HepG2 (cell line): ENCODE measurements around the gene TSPAN18. TPM values are rescaled to one million over a fixed set of nuclear protein-coding genes. Genes with fewer than 3 reads are reported as not detected.

ENCODE experiments used
- ATAC-seq: fragments of 200-7000 bp; cut with Tn5 transposase; 3 replicates; pipeline ENCODE4 v1.9.1; 2020; ENCODE audit warnings: mild to moderate bottlenecking, moderate library complexity
- BruUV-seq: library from RNA; stranded (reverse); fragments of 400-500 nt; replicated peaks from 2 replicates; lab custom pipeline; 2021; lab: Mats Ljungman, UMichigan
- CTCF ChIA-PET: fragments of 300-600 bp; formaldehyde crosslinking; extraction: SDS; loops from one replicate; lab custom pipeline; 2021; ENCODE audit warnings: low total read pairs, inconsistent platforms, low intra/inter-chr PET ratio; lab: Yijun Ruan, JAX
- POLR2A ChIA-PET: fragments of 350-600 bp; sonication (Branson Sonifier 250); formaldehyde crosslinking; loops from one replicate; lab custom pipeline; 2020; ENCODE audit warnings: antibody characterized with exemption, inconsistent platforms; lab: Yijun Ruan, JAX
- DNase-seq: peaks from one replicate; pipeline ENCODE4 v3.0.0-alpha.2; 2015; ENCODE audit warnings: low spot score
- FAIRE-seq: peaks from 3 replicates; lab custom pipeline; 2011; peaks lifted over from hg19 to GRCh38; lab: Jason Lieb, UNC
- H2AFZ ChIP-seq: one replicate; pipeline ENCODE4 v1.6.1; 2011; ENCODE audit warnings: low read length, inconsistent platforms
- H3K27ac ChIP-seq: fragments of 300-600 bp; 3 replicates; pipeline ENCODE4 v1.8.0; 2011; ENCODE audit warnings: mixed run types, mild to moderate bottlenecking, mixed read lengths, low read length, inconsistent platforms; ENCODE audit not compliant: insufficient read depth; ENCODE audit errors: extremely low read length
- H3K27me3 ChIP-seq, 2 experiments: fragments of 200-600 bp in 1 of 2; 2 replicates in 1 of 2; 3 replicates in 1 of 2; pipeline versions ENCODE4 v1.6.0 to v1.8.0; 2011; ENCODE audit warnings: low read length in 2 of 2, mild to moderate bottlenecking in 2 of 2, moderate library complexity in 2 of 2, inconsistent platforms in 1 of 2; ENCODE audit not compliant: insufficient read depth in 2 of 2, control insufficient read depth in 1 of 2
- H3K36me3 ChIP-seq, 2 experiments: fragments of 200-600 bp in 1 of 2; replicated peaks in 1 of 2; 2 replicates in 1 of 2; 3 replicates in 1 of 2; pipeline versions ENCODE4 v1.5.1 to v1.8.0; 2011; ENCODE audit warnings: low read length in 2 of 2, inconsistent platforms in 1 of 2; ENCODE audit not compliant: insufficient read depth in 2 of 2, control insufficient read depth in 1 of 2
- H3K4me1 ChIP-seq: 2 replicates; pipeline ENCODE4 v1.5.1; 2012; ENCODE audit warnings: low read length, inconsistent platforms; ENCODE audit not compliant: insufficient read depth
- H3K4me2 ChIP-seq: 2 replicates; pipeline ENCODE4 v1.6.0; 2011; ENCODE audit warnings: low read depth, low read length, inconsistent platforms
- H3K4me3 ChIP-seq, 3 experiments: fragments of 200-600 bp in 1 of 3; sonication (generic), shearing (Covaris generic) in 1 of 3; replicated peaks in 1 of 3; 2 replicates each; pipeline ENCODE4 v1.5.1; 2011 to 2016; ENCODE audit warnings: low read length in 3 of 3, inconsistent platforms in 2 of 3, low read depth in 2 of 3, mild to moderate bottlenecking in 2 of 3, control low read depth in 1 of 3, mixed read lengths in 1 of 3; ENCODE audit not compliant: insufficient read depth in 1 of 3
- H3K79me2 ChIP-seq: one replicate; pipeline ENCODE4 v1.6.1; 2011; ENCODE audit warnings: low read length, inconsistent platforms; ENCODE audit not compliant: insufficient read depth
- H3K9ac ChIP-seq: 2 replicates; pipeline ENCODE4 v1.6.0; 2011; ENCODE audit warnings: mild to moderate bottlenecking, low read depth, low read length, inconsistent platforms; ENCODE audit not compliant: insufficient read depth
- H3K9me3 ChIP-seq: 2 replicates; pipeline ENCODE4 v1.5.1; 2012; ENCODE audit warnings: mild to moderate bottlenecking, low read length
- H4K20me1 ChIP-seq: 2 replicates; pipeline ENCODE4 v1.6.0; 2011; ENCODE audit warnings: inconsistent platforms, mild to moderate bottlenecking, low read length, moderate library complexity; ENCODE audit not compliant: insufficient read depth
- CHD2 ChIP-seq: IDR thresholded peaks from 2 replicates; pipeline ENCODE4 v1.6.1; 2011; ENCODE audit warnings: low read depth, low read length, improper control_type of control experiment
- CHD4 ChIP-seq: fragments of 200-600 bp; sonication (generic); IDR thresholded peaks from 2 replicates; pipeline ENCODE4 v1.7.0; 2017; ENCODE audit warnings: mild to moderate bottlenecking, low read length, borderline replicate concordance
- GABPA ChIP-seq, 2 experiments: IDR thresholded peaks; 2 replicates each; pipeline ENCODE4 v1.6.1; 2011 to 2016; ENCODE audit warnings: low read depth in 2 of 2, low read length in 1 of 2, missing biosample characterization in 1 of 2, missing genetic modification characterization in 1 of 2
- JUNB ChIP-seq: sonication (generic); formaldehyde crosslinking; IDR thresholded peaks from 2 replicates; pipeline ENCODE4 v1.8.0; 2022; ENCODE audit warnings: missing genetic modification reagents, mild to moderate bottlenecking, borderline replicate concordance
- KDM5A ChIP-seq: fragments of 200-600 bp; sonication (generic); IDR thresholded peaks from 2 replicates; pipeline ENCODE4 v1.7.0; 2018; ENCODE audit warnings: antibody characterized with exemption, mild to moderate bottlenecking, low read length, borderline replicate concordance
- NFAT5 ChIP-seq: sonication (generic); formaldehyde crosslinking; IDR thresholded peaks from 2 replicates; pipeline ENCODE4 v1.4.0; 2020; ENCODE audit warnings: missing genetic modification reagents
- PPARG ChIP-seq: conservative IDR thresholded peaks from 2 replicates; pipeline ENCODE4 v1.6.1; 2016; ENCODE audit warnings: missing biosample characterization, missing genetic modification reagents
- RARA ChIP-seq: IDR thresholded peaks from 2 replicates; pipeline ENCODE4 v1.6.1; 2016; ENCODE audit warnings: missing genetic modification reagents, missing compliant biosample characterization
- TRIM24 ChIP-seq: sonication (generic); formaldehyde crosslinking; IDR thresholded peaks from 2 replicates; pipeline ENCODE4 v1.8.0; 2022; ENCODE audit warnings: mild to moderate bottlenecking, missing genetic modification reagents
- WGBS: methylation state at CpG from one replicate; pipeline ENCODE4 v1.1.6; 2017; ENCODE audit warnings: low lambda C conversion rate; 5-methylcytosine and 5-hydroxymethylcytosine counted together
- in situ Hi-C: cut with HindIII; loops from 2 replicates; pipeline ENCODE4 v1.10.0; 2017; ENCODE audit warnings: low pct_unique_long_range_greater_than_20kb; ENCODE audit not compliant: extremely low pct_ligation_motif_present
- intact Hi-C: fragments of 100-400 bp; cut with micrococcal nuclease; formaldehyde crosslinking; loops from one replicate; pipeline ENCODE4 v1.10.0; 2022; ENCODE audit not compliant: unreplicated experiment
- polyA plus RNA-seq, 8 experiments: library from polyadenylated mRNA; depleted of rRNA in 3 of 8; stranded (reverse) in 7 of 8; unstranded in 1 of 8; fragments of >200 nt; fragmentation: Illumina TruSeq in 4 of 8; extraction: Trizol in 4 of 8; gene quantifications; 2 replicates each; pipeline versions ENCODE4 v1.2.1 to v1.2.3, GENCODE V29; 2011 to 2016; ENCODE audit warnings: low read depth in 4 of 8, missing spikeins in 1 of 8, mixed read lengths in 1 of 8; ENCODE audit not compliant: insufficient read depth in 1 of 8
- total RNA-seq, 5 experiments: library from RNA; depleted of rRNA; stranded (reverse); fragments of >200 nt; fragmentation: Illumina TruSeq; extraction: Trizol; gene quantifications; 2 replicates each; pipeline ENCODE4 v1.2.3, GENCODE V29; 2016; ENCODE audit warnings: low read depth in 1 of 5
- TF ChIP-seq, protein P1 (sequence below): sonication (generic); formaldehyde crosslinking; IDR thresholded peaks from 2 replicates; pipeline ENCODE4 v1.4.0; 2020; ENCODE audit warnings: mild to moderate bottlenecking, missing genetic modification reagents
- TF ChIP-seq, protein P2 (sequence below): sonication (generic); formaldehyde crosslinking; IDR thresholded peaks from 2 replicates; pipeline ENCODE4; 2020; ENCODE audit warnings: missing genetic modification reagents, mild to moderate bottlenecking, borderline replicate concordance

The TSPAN18 gene
- total and polyA plus RNA-seq, 2 of the 13 experiments (the other 11 are each of a cell fraction or from before 2014, with no cell fraction given), result not detected

- ATAC-seq, result no peak
- no peak overlapping the region for H3K9ac ChIP-seq
- no peaks in the 10 kb centered on the region for H4K20me1 ChIP-seq
- TF ChIP-seq, protein P1, sequence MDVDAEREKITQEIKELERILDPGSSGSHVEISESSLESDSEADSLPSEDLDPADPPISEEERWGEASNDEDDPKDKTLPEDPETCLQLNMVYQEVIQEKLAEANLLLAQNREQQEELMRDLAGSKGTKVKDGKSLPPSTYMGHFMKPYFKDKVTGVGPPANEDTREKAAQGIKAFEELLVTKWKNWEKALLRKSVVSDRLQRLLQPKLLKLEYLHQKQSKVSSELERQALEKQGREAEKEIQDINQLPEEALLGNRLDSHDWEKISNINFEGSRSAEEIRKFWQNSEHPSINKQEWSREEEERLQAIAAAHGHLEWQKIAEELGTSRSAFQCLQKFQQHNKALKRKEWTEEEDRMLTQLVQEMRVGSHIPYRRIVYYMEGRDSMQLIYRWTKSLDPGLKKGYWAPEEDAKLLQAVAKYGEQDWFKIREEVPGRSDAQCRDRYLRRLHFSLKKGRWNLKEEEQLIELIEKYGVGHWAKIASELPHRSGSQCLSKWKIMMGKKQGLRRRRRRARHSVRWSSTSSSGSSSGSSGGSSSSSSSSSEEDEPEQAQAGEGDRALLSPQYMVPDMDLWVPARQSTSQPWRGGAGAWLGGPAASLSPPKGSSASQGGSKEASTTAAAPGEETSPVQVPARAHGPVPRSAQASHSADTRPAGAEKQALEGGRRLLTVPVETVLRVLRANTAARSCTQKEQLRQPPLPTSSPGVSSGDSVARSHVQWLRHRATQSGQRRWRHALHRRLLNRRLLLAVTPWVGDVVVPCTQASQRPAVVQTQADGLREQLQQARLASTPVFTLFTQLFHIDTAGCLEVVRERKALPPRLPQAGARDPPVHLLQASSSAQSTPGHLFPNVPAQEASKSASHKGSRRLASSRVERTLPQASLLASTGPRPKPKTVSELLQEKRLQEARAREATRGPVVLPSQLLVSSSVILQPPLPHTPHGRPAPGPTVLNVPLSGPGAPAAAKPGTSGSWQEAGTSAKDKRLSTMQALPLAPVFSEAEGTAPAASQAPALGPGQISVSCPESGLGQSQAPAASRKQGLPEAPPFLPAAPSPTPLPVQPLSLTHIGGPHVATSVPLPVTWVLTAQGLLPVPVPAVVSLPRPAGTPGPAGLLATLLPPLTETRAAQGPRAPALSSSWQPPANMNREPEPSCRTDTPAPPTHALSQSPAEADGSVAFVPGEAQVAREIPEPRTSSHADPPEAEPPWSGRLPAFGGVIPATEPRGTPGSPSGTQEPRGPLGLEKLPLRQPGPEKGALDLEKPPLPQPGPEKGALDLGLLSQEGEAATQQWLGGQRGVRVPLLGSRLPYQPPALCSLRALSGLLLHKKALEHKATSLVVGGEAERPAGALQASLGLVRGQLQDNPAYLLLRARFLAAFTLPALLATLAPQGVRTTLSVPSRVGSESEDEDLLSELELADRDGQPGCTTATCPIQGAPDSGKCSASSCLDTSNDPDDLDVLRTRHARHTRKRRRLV (CRISPR knock-in tag), result no peak
- no peak for TF ChIP-seq CHD2
- TF ChIP-seq, protein P2, sequence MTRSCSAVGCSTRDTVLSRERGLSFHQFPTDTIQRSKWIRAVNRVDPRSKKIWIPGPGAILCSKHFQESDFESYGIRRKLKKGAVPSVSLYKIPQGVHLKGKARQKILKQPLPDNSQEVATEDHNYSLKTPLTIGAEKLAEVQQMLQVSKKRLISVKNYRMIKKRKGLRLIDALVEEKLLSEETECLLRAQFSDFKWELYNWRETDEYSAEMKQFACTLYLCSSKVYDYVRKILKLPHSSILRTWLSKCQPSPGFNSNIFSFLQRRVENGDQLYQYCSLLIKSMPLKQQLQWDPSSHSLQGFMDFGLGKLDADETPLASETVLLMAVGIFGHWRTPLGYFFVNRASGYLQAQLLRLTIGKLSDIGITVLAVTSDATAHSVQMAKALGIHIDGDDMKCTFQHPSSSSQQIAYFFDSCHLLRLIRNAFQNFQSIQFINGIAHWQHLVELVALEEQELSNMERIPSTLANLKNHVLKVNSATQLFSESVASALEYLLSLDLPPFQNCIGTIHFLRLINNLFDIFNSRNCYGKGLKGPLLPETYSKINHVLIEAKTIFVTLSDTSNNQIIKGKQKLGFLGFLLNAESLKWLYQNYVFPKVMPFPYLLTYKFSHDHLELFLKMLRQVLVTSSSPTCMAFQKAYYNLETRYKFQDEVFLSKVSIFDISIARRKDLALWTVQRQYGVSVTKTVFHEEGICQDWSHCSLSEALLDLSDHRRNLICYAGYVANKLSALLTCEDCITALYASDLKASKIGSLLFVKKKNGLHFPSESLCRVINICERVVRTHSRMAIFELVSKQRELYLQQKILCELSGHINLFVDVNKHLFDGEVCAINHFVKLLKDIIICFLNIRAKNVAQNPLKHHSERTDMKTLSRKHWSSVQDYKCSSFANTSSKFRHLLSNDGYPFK (CRISPR knock-in tag), result no peak
- no peak for TF ChIP-seq TRIM24 (CRISPR knock-in tag)
- no peak for TF ChIP-seq GABPA (IDR thresholded peaks at IDR 0.05; ENCODE audit: low read depth, low read length)
- no peak for TF ChIP-seq GABPA (CRISPR knock-in tag; IDR thresholded peaks at IDR 0.05; ENCODE audit: low read depth)
- TF ChIP-seq NFAT5 (CRISPR knock-in tag), result no peak
- TF ChIP-seq JUNB (CRISPR knock-in tag), result no peak
- no peak for TF ChIP-seq KDM5A
- TF ChIP-seq CHD4, result no peak
- TF ChIP-seq RARA (CRISPR knock-in tag), result no peak
- no peak for TF ChIP-seq PPARG (CRISPR knock-in tag)
- TF ChIP-seq, all 625 proteins: peak for 0
- H3K4me3 ChIP-seq, result no peak overlapping the region
- intact Hi-C loops (no loop called here), in situ Hi-C loops (loop anchor here (25.0 kb wide), 1 partner anchor 566 kb away; the partner anchor contains the start of gene ALX4)
- H2AFZ ChIP-seq, result no peak overlapping the region
- DNase-seq (no peak), FAIRE-seq (no peak)
- CTCF ChIA-PET, result no interaction called here
- POLR2A ChIA-PET, result no interaction called here
- 37% methylated on average over 6 of the region's 6 CpGs for WGBS
- no peaks in the 10 kb centered on the region for H3K9me3 ChIP-seq
- no TSS peak for BruUV-seq
- no peaks in the 10 kb centered on the region for H3K4me1 ChIP-seq
- no peak overlapping the region for H3K27ac ChIP-seq
- H3K79me2 ChIP-seq, result no peaks in the 10 kb centered on the region
- H3K36me3 ChIP-seq, result no peaks in the 10 kb centered on the region
- H3K4me2 ChIP-seq, result no peak overlapping the region
- H3K27me3 ChIP-seq, result peaks cover 6 to 17% of the 10 kb centered on the region in 2 experiments; a peak in 2 of 5 replicates
These were observed 151.9 kb downstream of the TSPAN18 start for GRCh38 chr11:44878711-44879110.
